NCI-H2227 (cell line): ENCODE data around the gene SHOX.
"Not testable (repeated sequence)": the region's sequence is repeated elsewhere in the genome, so short reads cannot be mapped to it uniquely, and the experiment has no call there.

Source experiments
- DNase-seq: peaks from one replicate; lab custom pipeline; 2025; ENCODE audit not compliant: unreplicated experiment; lab: John Stamatoyannopoulos, UW

Gene SHOX

GRCh38 chrX:636981-637659, 6.5 kb downstream of the SHOX start:
- DNase-seq, result no peak

GRCh38 chrX:637660-638481, 7.3 kb downstream of the SHOX start:
- no peak for DNase-seq

GRCh38 chrX:638482-639131, 8.0 kb downstream of the SHOX start:
- DNase-seq, result no peak

- no peak for DNase-seq
Observed at GRCh38 chrX:639151-639550, 8.6 kb downstream of the SHOX start.

GRCh38 chrX:640641-641040, 10.1 kb downstream of the SHOX start:
- no peak for DNase-seq

- no peak for DNase-seq
Observed at GRCh38 chrX:641671-642435, 11.3 kb downstream of the SHOX start.

- DNase-seq, result no peak
Observed at GRCh38 chrX:642436-643240, 12.0 kb downstream of the SHOX start.

GRCh38 chrX:643241-643595, 12.6 kb downstream of the SHOX start:
- DNase-seq, result no peak

GRCh38 chrX:643911-644303, 13.3 kb downstream of the SHOX start:
- DNase-seq, result no peak

GRCh38 chrX:644304-645281, 14.0 kb downstream of the SHOX start:
- no peak for DNase-seq

- DNase-seq, result no peak
Observed at GRCh38 chrX:646228-646495, 15.6 kb downstream of the SHOX start.

GRCh38 chrX:646796-647195, 16.2 kb downstream of the SHOX start:
- DNase-seq, result no peak

- DNase-seq, result no peak
Observed at GRCh38 chrX:649166-649565, 18.6 kb downstream of the SHOX start.

- no peak for DNase-seq
Observed at GRCh38 chrX:650324-650723, 19.7 kb downstream of the SHOX start.

- DNase-seq, result no peak
Observed at GRCh38 chrX:650811-651210, 20.2 kb downstream of the SHOX start.

GRCh38 chrX:651922-652321, 21.3 kb downstream of the SHOX start:
- DNase-seq, result not testable (repeated sequence)

- DNase-seq, result no peak
Observed at GRCh38 chrX:652341-652741, 21.8 kb downstream of the SHOX start.

GRCh38 chrX:653306-653705, 22.7 kb downstream of the SHOX start:
- DNase-seq, result no peak

GRCh38 chrX:661154-661553, 30.6 kb downstream of the SHOX start:
- DNase-seq, result no peak

GRCh38 chrX:662126-662525, 31.5 kb downstream of the SHOX start:
- DNase-seq, result no peak
